Glutamatergic neuron (in vitro differentiated cells): ENCODE results near the gene MAK. TPM values are rescaled to one million over a fixed set of nuclear protein-coding genes. Genes with fewer than 3 reads are reported as not detected.
"Not testable (repeated sequence)": the region's sequence is repeated elsewhere in the genome, so short reads cannot be mapped to it uniquely, and the experiment has no call there.

ENCODE experiments used
- DNase-seq: peaks from one replicate; pipeline ENCODE4 v3.0.0; 2022
- H3K27ac Mint-ChIP-seq: one replicate; pipeline ENCODE4 v1.8.0; 2020; ENCODE audit warnings: mild to moderate bottlenecking, mixed read lengths, inconsistent platforms; ENCODE audit not compliant: unreplicated experiment
- H3K27me3 Mint-ChIP-seq: one replicate; pipeline ENCODE4 v1.8.0; 2020; ENCODE audit warnings: mild to moderate bottlenecking, moderate library complexity, mixed read lengths, inconsistent platforms; ENCODE audit not compliant: unreplicated experiment
- H3K36me3 Mint-ChIP-seq: one replicate; pipeline ENCODE4 v1.8.0; 2020; ENCODE audit warnings: mild to moderate bottlenecking, mixed read lengths, inconsistent platforms; ENCODE audit not compliant: unreplicated experiment
- H3K4me1 Mint-ChIP-seq: one replicate; pipeline ENCODE4 v1.8.0; 2020; ENCODE audit warnings: mild to moderate bottlenecking, low read depth, mixed read lengths, inconsistent platforms; ENCODE audit not compliant: unreplicated experiment
- H3K4me3 Mint-ChIP-seq: one replicate; pipeline ENCODE4 v1.8.0; 2020; ENCODE audit warnings: mild to moderate bottlenecking, mixed read lengths, inconsistent platforms; ENCODE audit not compliant: unreplicated experiment
- H3K9me3 Mint-ChIP-seq: one replicate; pipeline ENCODE4 v1.8.0; 2020; ENCODE audit warnings: mild to moderate bottlenecking, moderate library complexity, mixed read lengths, inconsistent platforms; ENCODE audit not compliant: unreplicated experiment
- total RNA-seq: library from RNA; stranded (reverse); fragmentation: NEBNext Ultra II Directional; extraction: Animal tissue kit (Norgen Biotek cat#: 25700); gene quantifications from one replicate; pipeline ENCODE4 v1.2.1, GENCODE V29; 2021; ENCODE audit not compliant: unreplicated experiment
- TF ChIP-seq, protein P1 (sequence below): fragments of 200-600 bp; sonication (generic); IDR thresholded peaks from one replicate; pipeline ENCODE4 v1.5.0; 2021; ENCODE audit not compliant: partially characterized antibody, unreplicated experiment

The MAK gene
- total RNA-seq, 1 donor from 2014 or later: not detected

DNA sequence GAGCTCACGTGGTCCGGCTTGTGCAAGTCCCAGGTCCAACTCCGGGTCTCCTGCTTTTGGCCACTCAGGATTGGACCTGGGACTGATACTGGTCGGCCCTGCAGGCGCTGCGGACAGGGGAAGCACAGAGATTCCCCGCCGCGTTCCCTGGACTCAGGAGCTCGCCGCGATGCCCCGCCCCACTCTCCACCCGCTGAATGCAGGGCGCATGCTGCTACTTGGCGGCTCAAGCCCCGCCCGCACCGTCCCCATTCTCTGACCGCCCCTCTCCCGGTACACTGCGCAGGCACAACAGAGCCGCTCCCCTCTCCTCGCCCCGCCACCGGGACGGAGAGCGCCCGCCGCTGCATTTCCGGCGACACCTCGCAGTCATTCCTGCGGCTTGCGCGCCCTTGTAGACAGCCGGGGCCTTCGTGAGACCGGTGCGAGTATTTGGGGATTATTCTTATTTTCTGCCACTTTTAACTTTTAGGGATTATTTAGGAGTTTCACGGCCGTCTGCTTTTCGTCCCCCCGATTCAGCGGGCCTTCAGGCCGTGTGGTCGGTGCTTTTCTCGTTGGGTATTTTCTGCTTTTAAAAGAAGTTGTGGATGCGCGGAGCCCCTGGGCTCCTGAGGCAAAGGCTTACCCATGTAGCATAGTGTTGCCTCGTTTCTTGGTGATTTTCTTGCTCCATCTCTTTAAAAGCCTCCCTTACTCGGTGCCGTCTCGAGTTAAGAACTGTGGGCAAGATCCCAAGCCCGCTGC is 115.3 kb downstream of the MAK start, which contains the start of gene TMEM14C:
TMEM14C (plus strand) TSS at position 251 of the 747 bp plus-strand sequence. CDS start 1,544 bp downstream, outside the sequence.
- peaks cover 12% of the 10 kb centered on the region for H3K4me1 Mint-ChIP-seq

DNA sequence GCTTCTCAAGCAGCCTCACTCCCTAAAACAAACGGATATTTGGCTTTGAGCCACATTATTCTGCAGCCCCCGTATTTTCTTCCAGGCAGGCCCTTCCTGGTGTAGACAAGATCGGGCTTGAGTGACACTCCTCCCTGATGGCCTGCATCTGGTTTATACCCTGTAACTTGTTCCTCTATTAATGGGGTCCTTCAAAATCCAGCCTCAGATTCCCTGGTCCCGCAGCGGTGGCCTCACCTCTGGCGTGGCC is 115.8 kb downstream of the MAK start:
- Mint-ChIP-seq H3K27ac (peak overlapping the region; percentile 95), H3K9me3 (peaks cover 8% of the 10 kb centered on the region), H3K4me1 (peaks cover 12% of the 10 kb centered on the region), H3K27me3 (peaks cover 6% of the 10 kb centered on the region), H3K4me3 (peak overlapping the region; percentile 97), H3K36me3 (no peaks in the 10 kb centered on the region)
- TF ChIP-seq, protein P1, sequence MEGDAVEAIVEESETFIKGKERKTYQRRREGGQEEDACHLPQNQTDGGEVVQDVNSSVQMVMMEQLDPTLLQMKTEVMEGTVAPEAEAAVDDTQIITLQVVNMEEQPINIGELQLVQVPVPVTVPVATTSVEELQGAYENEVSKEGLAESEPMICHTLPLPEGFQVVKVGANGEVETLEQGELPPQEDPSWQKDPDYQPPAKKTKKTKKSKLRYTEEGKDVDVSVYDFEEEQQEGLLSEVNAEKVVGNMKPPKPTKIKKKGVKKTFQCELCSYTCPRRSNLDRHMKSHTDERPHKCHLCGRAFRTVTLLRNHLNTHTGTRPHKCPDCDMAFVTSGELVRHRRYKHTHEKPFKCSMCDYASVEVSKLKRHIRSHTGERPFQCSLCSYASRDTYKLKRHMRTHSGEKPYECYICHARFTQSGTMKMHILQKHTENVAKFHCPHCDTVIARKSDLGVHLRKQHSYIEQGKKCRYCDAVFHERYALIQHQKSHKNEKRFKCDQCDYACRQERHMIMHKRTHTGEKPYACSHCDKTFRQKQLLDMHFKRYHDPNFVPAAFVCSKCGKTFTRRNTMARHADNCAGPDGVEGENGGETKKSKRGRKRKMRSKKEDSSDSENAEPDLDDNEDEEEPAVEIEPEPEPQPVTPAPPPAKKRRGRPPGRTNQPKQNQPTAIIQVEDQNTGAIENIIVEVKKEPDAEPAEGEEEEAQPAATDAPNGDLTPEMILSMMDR: no peak
- DNase-seq: no peak

More for the DNA sequence above, 115.3 kb downstream of the MAK start, which contains the start of gene TMEM14C:
- peak; percentile 98 for DNase-seq
- Mint-ChIP-seq H3K9me3 (peaks cover 8% of the 10 kb centered on the region), H3K36me3 (peaks cover 3% of the 10 kb centered on the region), H3K27me3 (peaks cover 6% of the 10 kb centered on the region), H3K27ac (peak within 1 kb of the TSS; percentile 95), H3K4me3 (peak within 1 kb of the TSS; percentile 97)
- TF ChIP-seq, protein P1: no peak

DNA sequence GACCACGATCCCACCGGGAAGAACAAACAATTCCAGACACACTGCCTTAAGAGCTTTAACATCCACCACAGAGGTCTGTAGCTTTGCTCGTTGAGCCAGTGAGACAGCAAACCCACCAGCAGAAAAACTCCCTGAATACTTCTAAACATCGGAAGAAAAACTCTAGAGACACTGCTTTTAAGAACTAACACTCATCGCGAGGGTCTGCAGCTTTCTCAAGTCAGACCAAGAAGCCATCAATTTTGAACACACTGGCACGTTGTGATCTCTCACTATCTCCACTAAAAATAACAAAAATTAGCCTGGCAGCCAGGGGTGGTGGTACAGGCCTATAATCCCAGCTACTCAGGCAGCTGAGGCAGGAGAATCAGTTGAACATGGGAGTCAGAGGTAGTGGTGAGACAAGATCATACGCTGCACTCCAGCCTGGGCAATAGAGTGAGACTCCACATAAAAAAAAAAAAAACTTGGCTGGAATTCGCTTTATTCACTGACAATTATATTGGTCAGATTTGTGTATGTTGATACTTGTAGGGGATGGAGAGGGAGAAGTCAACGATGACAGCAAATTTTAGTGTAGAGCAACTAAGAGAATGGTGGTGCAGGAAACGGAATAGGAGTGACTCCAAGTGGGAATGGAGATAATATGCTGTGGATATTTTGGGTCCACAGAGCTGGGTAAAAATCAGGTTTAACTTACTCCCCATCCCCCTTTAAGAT is 116.3 kb downstream of the MAK start:
- Mint-ChIP-seq H3K4me3 (peak overlapping the region; percentile 97), H3K27ac (peak overlapping the region; percentile 95), H3K36me3 (no peaks in the 10 kb centered on the region), H3K4me1 (peaks cover 12% of the 10 kb centered on the region), H3K9me3 (peaks cover 7% of the 10 kb centered on the region), H3K27me3 (peaks cover 6% of the 10 kb centered on the region)
- no peak for DNase-seq
- TF ChIP-seq, protein P1: no peak

DNA sequence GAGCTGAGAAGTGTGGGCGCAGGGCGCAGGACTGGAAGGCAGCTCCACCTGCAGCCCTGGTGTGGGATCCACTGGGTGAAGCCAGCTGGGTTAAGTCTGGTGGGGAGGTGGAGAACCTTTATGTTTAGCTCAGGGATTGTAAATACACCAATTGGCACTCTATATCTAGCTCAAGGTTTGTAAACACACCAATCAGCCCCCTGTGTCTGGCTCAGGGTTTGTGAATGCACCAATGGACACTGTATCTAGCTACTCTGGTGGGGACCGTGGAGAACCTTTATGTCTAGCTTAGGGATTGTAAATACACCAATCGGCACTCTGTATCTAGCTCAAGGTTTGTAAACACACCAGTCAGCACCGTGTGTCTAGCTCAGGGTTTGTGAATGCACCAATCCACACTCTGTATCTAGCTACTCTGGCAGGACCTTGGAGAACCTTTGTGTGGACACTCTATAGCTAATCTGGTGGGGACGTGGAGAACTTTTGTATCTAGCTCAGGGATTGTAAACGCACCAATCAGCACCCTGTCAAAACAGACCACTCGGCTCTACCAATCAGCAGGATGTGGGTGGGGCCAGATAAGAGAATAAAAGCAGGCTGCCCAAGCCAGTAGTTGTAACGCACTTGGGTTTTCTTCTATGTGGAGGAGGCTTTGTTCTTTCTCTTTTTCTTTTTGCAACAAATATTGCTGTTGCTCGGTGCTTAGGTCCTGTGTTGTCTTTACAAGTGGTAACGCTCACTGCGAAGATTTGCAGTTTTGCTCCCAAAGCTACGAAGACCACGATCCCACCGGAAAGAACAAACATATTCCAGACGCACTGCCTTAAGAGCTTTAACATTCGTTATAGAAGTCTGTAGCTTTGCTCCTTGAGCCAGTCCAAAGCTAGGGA is 117.1 kb downstream of the MAK start:
- H3K4me1 Mint-ChIP-seq: peaks cover 12% of the 10 kb centered on the region
- DNase-seq, H3K36me3 Mint-ChIP-seq, H3K9me3 Mint-ChIP-seq, H3K27me3 Mint-ChIP-seq: not testable (repeated sequence)
- H3K4me3 Mint-ChIP-seq: peak overlapping the region; percentile 97
- H3K27ac Mint-ChIP-seq: peak overlapping the region; percentile 95

DNA sequence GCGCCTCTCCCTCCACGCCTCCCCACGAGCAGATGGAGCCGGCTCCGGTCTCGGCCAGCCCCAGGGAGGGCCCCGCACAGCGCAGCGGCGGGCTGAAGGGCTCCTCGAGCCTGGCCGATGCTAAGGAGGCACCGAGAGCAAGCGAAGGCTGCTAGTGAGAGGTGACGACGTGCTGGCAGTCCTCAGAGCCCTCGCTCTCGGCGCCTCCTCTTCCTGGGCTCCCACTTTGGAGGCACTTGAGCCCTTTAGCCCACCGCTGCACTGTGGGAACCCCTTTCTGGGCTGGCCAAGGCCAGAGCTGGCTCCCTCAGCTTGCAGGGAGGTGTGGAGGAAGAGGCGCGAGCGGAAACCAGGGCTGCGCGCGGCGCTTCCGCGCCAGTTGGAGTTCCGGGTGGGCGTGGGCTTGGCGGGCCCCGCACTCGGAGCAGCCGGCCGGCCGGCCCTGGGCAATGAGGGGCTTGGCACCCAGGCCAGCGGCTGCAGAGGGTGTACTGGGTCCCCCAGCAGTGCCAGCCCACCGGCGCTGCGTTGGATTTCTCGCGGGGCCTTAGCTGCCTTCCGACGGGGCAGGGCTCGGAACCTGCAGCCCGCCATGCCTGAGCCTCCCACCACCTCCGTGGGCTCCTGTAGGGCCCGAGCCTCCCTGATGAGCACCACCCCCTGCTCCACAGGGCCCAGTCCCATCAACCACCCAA is 117.9 kb downstream of the MAK start:
- peaks cover 12% of the 10 kb centered on the region for H3K4me1 Mint-ChIP-seq
- H3K27me3 Mint-ChIP-seq: peaks cover 6% of the 10 kb centered on the region
- H3K36me3 Mint-ChIP-seq: no peaks in the 10 kb centered on the region
- H3K4me3 Mint-ChIP-seq: no peak overlapping the region
- DNase-seq: no peak
- no peak overlapping the region for H3K27ac Mint-ChIP-seq
- TF ChIP-seq, protein P1: no peak
- H3K9me3 Mint-ChIP-seq: peaks cover 7% of the 10 kb centered on the region
